ENCODE results near the gene SYMPK.

Gene SYMPK

GRCh38 chr19:45866400-45867176, 3.6 kb upstream of the SYMPK start:
- no peak for DNase-seq

- no peak for DNase-seq
Measured at GRCh38 chr19:45865269-45865948, 2.5 kb upstream of the SYMPK start.

- no peak for DNase-seq
Measured at GRCh38 chr19:45864629-45865082, 1.7 kb upstream of the SYMPK start.

GRCh38 chr19:45863840-45864628, 1.1 kb upstream of the SYMPK start, which contains the start of gene FOXA3:
TSS of gene FOXA3 (plus strand) at chr19:45864326. CDS start at chr19:45864457, 131 bp downstream.
- peak; percentile 60 for DNase-seq

- DNase-seq, result no peak
Measured at GRCh38 chr19:45863335-45863839, 440 bp upstream of the SYMPK start.

GRCh38 chr19:45862271-45862563, 730 bp downstream of the SYMPK start:
- no peak for DNase-seq

GRCh38 chr19:45860359-45861259, 2.3 kb downstream of the SYMPK start:
- DNase-seq, result no peak

GRCh38 chr19:45854167-45854778, 8.7 kb downstream of the SYMPK start:
- DNase-seq, result no peak

- DNase-seq, result no peak
Measured at GRCh38 chr19:45852983-45853382, 10.0 kb downstream of the SYMPK start.

- no peak for DNase-seq
Measured at GRCh38 chr19:45852145-45852750, 10.7 kb downstream of the SYMPK start.

- DNase-seq, result no peak
Measured at GRCh38 chr19:45848922-45849321, 14.0 kb downstream of the SYMPK start.

- no peak for DNase-seq
Measured at GRCh38 chr19:45847663-45848062, 15.3 kb downstream of the SYMPK start.

GRCh38 chr19:45842198-45842597, 20.7 kb downstream of the SYMPK start:
- DNase-seq, result no peak

- DNase-seq, result no peak
Measured at GRCh38 chr19:45834970-45835369, 28.0 kb downstream of the SYMPK start.

- no peak for DNase-seq
Measured at GRCh38 chr19:45828945-45829344, 34.0 kb downstream of the SYMPK start.

- no peak for DNase-seq
Measured at GRCh38 chr19:45828523-45828922, 34.4 kb downstream of the SYMPK start.

- DNase-seq, result no peak
Measured at GRCh38 chr19:45827459-45828093, 35.4 kb downstream of the SYMPK start.

GRCh38 chr19:45826934-45827333, 36.0 kb downstream of the SYMPK start:
- DNase-seq, result no peak

- no peak for DNase-seq
Measured at GRCh38 chr19:45825917-45826893, 36.7 kb downstream of the SYMPK start.

- DNase-seq, result no peak
Measured at GRCh38 chr19:45825263-45825605, 37.7 kb downstream of the SYMPK start.

Measured in suppressor macrophage treated with lipopolysaccharide for 4 hours (primary cell).